SK-N-MC (cell line): ENCODE data around the gene MAEA.

Source experiments
- DNase-seq: peaks from one replicate; pipeline ENCODE4 v3.0.0-alpha.2; 2011; ENCODE audit warnings: low read depth, low spot score
- H3K27ac ChIP-seq: fragments of 200-600 bp; sonication (generic); 2 replicates; pipeline ENCODE4 v1.5.1; 2016; ENCODE audit warnings: mixed run types
- H3K36me3 ChIP-seq: fragments of 200-600 bp; sonication (generic); 2 replicates; pipeline ENCODE4 v1.6.1; 2017; ENCODE audit warnings: antibody characterized with exemption, low read length, mixed read lengths; ENCODE audit not compliant: insufficient read depth
- H3K4me3 ChIP-seq: fragments of 200-600 bp; sonication (generic); 2 replicates; pipeline ENCODE4 v1.5.1; 2016
- H3K9ac ChIP-seq: fragments of 200-600 bp; sonication (generic); 2 replicates; pipeline ENCODE4 v1.8.0; 2017; ENCODE audit warnings: mixed run types, mixed read lengths; ENCODE audit not compliant: insufficient read length
- H3K9me3 ChIP-seq: fragments of 200-600 bp; sonication (generic); 2 replicates; pipeline ENCODE4 v1.6.1; 2017; ENCODE audit warnings: low read depth, mild to moderate bottlenecking, antibody characterized with exemption, low read length, moderate library complexity, mixed read lengths
- EZH2 ChIP-seq: fragments of 200-600 bp; sonication (generic); IDR thresholded peaks from one replicate; pipeline ENCODE4 v1.6.1; 2017; ENCODE audit warnings: antibody characterized with exemption
- FOXP2 ChIP-seq: optimal IDR thresholded peaks from 2 replicates; pipeline ENCODE3; 2011; ENCODE audit warnings: mild to moderate bottlenecking, moderate library complexity; ENCODE audit not compliant: insufficient read depth; ENCODE audit errors: extremely low read length, control extremely low read depth
- POLR2AphosphoS5 ChIP-seq: IDR thresholded peaks from 2 replicates; pipeline ENCODE4 v1.6.1; 2012; ENCODE audit warnings: mild to moderate bottlenecking, low read depth, low read length, borderline replicate concordance

The MAEA gene

DNA sequence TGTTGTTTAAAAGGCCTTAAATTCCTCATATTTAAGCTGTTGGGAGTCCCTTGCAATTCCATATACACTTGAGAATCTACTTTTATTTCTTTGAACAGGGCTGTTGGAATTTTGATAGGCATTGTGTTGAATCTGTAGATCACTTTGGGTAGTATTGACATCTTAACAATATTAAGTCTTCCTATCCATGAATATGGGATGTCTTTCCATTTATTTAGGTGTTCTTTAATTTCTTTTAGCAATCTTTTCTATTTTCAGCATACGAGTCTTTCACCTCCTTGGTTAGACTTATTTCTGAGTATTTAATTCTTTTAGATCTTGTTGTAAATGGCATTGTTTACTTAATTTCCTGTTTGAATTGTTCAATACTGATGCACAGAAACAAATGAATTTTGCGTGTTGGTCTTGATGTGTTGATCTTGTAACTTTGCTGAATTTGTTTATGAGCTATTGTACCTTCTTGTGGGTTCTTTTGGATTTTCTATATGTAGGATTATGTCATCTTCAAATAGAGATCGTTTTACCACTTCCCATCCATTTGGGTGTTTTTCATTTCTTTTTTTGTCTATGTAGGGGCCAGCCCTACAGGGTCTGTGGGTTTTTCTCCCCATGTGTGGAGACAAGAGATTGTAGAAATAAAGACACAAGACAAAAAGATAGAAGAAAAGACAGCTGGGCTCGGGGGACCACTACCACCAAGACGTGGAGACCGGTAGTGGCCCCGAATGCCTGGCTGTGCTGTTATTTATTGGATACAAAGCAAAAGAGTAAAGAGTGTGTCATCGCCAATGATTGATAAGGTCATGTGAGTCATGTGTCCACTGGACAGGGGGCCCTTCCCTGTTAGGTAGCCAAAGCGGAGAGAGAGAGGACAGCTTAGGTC is 22.6 kb upstream of the MAEA start:
- TF ChIP-seq FOXP2 (no peak), EZH2 (no peak), POLR2AphosphoS5 (no peak)
- no peak overlapping the region for H3K9ac ChIP-seq
- no peak overlapping the region for H3K27ac ChIP-seq
- no peaks in the 10 kb centered on the region for H3K36me3 ChIP-seq
- no peak for DNase-seq
- H3K9me3 ChIP-seq, result no peaks in the 10 kb centered on the region
- no peak overlapping the region for H3K4me3 ChIP-seq

DNA sequence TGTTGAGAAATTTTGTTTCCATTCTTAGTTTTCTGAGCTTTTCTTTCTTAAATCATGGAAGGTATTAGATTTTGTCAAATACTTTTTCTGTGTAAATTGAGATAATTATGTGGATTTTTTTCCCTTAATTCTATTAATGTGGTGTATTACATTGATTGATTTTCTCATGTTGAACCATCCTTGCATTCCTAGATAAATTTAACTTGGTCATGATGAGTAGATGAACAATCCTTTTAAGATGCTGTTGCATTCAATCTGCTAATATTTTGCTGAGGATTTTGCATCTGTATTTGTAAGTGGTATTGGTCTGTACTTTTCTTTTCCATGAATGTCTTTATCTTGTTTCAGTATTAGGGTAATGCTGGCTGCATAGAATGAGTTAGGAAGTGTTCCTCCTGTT is 20.5 kb upstream of the MAEA start:
- H3K36me3 ChIP-seq, result no peaks in the 10 kb centered on the region
- H3K9me3 ChIP-seq, result no peaks in the 10 kb centered on the region
- H3K27ac ChIP-seq, result no peak overlapping the region
- H3K4me3 ChIP-seq, result no peak overlapping the region
- no peak overlapping the region for H3K9ac ChIP-seq
- no peak for TF ChIP-seq POLR2AphosphoS5
- DNase-seq, result no peak

DNA sequence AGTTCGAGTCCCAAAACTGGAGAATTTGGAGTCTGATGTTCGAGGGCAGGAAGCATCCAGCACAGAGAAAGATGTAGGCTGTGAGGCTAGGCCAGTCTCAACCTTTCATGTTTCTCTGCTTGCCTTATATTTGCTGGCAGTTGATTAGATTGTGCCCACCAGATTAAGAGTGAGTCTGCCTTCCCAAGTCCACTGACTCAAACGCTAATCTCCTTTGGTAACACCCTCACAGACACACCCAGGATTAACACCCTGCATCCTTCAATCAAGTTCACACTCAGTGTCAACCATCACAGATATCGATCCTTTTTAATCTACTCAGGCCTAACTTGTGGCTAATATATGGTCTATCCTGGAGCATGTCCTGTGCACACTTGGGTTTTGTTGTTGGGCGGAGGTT is 18.0 kb upstream of the MAEA start:
- no peak overlapping the region for H3K9ac ChIP-seq
- no peak overlapping the region for H3K4me3 ChIP-seq
- no peak for DNase-seq
- no peaks in the 10 kb centered on the region for H3K9me3 ChIP-seq
- no peak overlapping the region for H3K27ac ChIP-seq
- TF ChIP-seq FOXP2 (no peak), POLR2AphosphoS5 (no peak), EZH2 (no peak)
- no peaks in the 10 kb centered on the region for H3K36me3 ChIP-seq

DNA sequence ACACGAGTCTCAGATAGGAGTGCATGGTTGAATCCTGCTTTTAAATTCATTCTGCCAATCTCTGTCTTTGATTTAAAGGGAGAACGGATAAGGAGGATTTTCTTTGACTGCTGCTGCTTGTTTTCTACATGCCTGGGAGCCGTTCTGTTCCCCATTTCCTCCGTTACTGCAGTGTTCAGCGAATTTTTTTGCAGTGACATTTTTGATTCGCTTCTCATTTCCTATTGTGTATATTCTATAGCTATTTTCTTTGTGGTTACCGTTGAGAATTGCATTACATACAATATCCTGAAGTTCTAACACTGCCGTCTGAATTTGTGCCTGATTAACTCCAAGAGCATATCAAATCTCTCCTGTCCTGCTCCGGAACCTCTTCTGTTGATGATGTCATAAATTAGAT is 14.8 kb upstream of the MAEA start:
- TF ChIP-seq EZH2 (no peak), POLR2AphosphoS5 (peak; percentile 39; the same call in 1 of the 2 replicates), FOXP2 (no peak)
- Histone ChIP-seq H3K4me3 (peak overlapping the region; percentile 75), H3K9ac (peak overlapping the region; percentile 84), H3K27ac (peak overlapping the region; percentile 99), H3K36me3 (no peaks in the 10 kb centered on the region), H3K9me3 (no peaks in the 10 kb centered on the region)
- peak; percentile 93 for DNase-seq

- no peak for TF ChIP-seq FOXP2
- TF ChIP-seq EZH2, result no peak
- TF ChIP-seq POLR2AphosphoS5, result no peak
- no peak overlapping the region for H3K27ac ChIP-seq
- H3K9ac ChIP-seq, result no peak overlapping the region
- H3K4me3 ChIP-seq, result no peak overlapping the region
- no peaks in the 10 kb centered on the region for H3K9me3 ChIP-seq
- no peak for DNase-seq
- H3K36me3 ChIP-seq, result no peaks in the 10 kb centered on the region
Measured at GRCh38 chr4:1276984-1277383, 12.7 kb upstream of the MAEA start.

DNA sequence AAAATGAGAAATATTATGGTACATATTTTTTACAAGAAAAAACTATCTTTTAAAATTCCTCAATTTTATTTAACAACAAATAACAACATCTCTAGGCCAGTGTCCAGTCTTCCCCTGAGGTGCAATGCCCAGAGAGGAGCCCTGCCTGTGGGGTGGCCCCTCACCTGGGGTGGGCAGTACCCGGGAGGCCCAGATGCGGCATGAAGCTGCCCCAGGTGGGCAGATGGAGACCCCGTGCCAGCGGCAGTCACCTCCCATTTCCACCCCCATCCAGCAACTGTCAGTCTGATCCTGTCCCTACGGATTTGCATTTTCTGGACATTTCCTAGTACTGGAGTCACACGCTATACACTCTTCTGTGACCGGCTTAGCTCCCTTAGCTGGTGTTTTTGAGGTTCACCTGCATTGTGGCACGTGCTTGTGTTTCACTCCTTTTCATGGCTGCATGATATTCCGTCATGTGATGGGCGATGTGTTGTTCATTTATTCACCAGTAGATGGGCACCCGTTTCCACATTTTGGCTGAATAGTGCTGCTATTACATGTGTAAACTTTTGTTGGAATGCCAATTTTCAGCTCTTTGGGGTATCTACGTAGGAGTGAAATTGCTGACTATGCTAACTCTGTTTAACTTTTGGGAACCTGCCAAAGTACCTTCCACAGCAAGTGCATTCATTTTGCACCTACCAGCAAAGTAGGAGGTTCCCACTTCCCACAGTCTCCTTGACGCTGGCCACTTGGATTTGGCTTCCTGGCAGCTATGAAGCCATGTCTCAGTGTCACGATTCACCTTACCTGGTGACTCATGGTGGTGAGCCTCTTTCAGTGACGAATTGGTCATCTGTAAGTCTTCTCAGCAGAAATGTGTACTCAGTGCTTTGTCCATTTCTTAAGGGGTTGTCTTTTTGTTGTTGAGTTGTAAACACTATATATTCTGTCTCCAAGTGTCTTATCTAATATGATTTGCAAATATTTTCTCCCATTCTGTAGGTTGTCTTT is 11.7 kb upstream of the MAEA start:
- DNase-seq, result no peak
- Histone ChIP-seq H3K9me3 (no peaks in the 10 kb centered on the region), H3K36me3 (no peaks in the 10 kb centered on the region), H3K27ac (no peak overlapping the region), H3K9ac (no peak overlapping the region), H3K4me3 (no peak overlapping the region)
- TF ChIP-seq FOXP2 (no peak), POLR2AphosphoS5 (no peak), EZH2 (no peak)

DNA sequence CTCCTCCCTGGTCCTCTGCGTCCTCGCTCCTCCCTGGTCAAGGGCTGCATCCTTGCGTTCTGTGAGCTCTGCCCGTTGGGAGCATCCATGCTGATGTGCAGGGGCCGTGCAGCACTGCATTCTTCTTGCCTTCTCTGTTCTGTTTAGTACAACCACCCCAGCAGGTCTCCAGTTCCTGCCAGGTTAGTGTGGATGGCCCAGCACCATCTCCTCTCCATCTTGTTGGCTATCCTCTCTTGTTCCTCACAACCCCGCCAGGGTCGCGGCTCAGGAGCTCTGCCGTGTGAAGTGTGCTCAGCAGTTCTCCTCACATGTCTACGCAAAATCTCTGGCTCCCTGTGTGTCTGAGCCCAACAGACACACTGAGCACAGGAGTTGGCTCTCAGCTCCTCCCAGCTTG is 10.4 kb upstream of the MAEA start:
- Histone ChIP-seq H3K9me3 (no peaks in the 10 kb centered on the region), H3K9ac (no peak overlapping the region), H3K4me3 (no peak overlapping the region), H3K36me3 (no peaks in the 10 kb centered on the region), H3K27ac (no peak overlapping the region)
- no peak for DNase-seq
- TF ChIP-seq EZH2, result no peak
- no peak for TF ChIP-seq FOXP2
- TF ChIP-seq POLR2AphosphoS5, result no peak

- H3K27ac ChIP-seq, result no peak overlapping the region
Measured at GRCh38 chr4:1283711-1284110, 6.0 kb upstream of the MAEA start.

More at GRCh38 chr4:1283711-1284110, 6.0 kb upstream of the MAEA start:
- H3K36me3 ChIP-seq, result no peaks in the 10 kb centered on the region
- no peak overlapping the region for H3K9ac ChIP-seq
- no peaks in the 10 kb centered on the region for H3K9me3 ChIP-seq
- no peak overlapping the region for H3K4me3 ChIP-seq
- DNase-seq, result no peak
- TF ChIP-seq FOXP2 (no peak), EZH2 (no peak)
